Dedifferentiated amniotic fluid mesenchymal stem cell (primary cell): Measurements from ENCODE around the gene ZNF473.

ENCODE experiments used
- DNase-seq: peaks from one replicate; pipeline ENCODE4 v3.0.0-alpha.2; 2016; ENCODE audit errors: extremely low spot score

ZNF473 gene

GRCh38 chr19:50025794-50026549, at the start of gene ZNF473:
Gene ZNF473 (plus strand): TSS chr19:50026005. CDS start chr19:50031083, 5,078 bp downstream.
- peak; percentile 94 for DNase-seq

- DNase-seq, result no peak
These were observed 49.3 kb upstream of the ZNF473 start for GRCh38 chr19:49976496-49976895.

GRCh38 chr19:49977076-49977475, 48.7 kb upstream of the ZNF473 start:
- DNase-seq, result no peak

DNA sequence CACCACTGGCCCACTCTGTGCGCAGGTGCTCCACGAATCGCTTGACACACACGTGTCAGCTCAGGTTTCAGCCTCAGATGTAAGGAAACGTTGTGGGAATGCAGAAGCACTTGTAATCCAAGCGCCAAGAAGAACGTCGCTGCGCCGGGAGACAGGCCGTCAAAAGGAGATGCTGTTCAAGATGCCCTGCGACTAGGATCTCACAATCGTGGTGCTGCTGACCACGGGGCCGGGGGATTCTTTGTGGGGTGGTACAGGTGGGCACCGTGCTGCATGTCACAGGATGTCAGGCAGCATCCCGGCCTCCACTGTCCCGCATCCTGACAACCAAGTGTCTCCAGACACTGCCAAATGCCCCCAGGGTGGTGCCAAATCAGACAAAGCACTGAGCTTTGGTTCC, 47.9 kb upstream of the ZNF473 start:
- DNase-seq, result no peak

DNA sequence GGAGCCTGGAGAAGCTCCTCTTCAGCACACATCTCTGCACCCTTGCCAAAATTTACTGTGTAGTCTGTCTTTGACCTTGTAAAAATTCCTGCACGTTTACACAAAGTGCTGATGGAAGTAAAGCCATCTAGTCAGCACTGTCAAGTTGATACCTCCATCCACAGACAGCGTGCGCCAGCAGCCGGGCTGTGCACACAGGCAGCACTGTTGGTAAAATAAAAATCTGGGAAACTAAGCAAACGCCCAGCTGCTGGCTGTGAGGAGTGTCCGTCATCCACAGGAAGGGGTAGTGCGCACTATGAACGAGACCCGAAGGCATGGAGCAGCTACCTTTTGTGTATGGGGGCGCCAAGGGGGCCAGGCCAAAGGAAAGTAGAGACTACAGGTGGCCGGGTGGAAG, 47.5 kb upstream of the ZNF473 start:
- DNase-seq, result no peak

GRCh38 chr19:49981603-49982593, 43.9 kb upstream of the ZNF473 start:
- DNase-seq, result no peak

DNA sequence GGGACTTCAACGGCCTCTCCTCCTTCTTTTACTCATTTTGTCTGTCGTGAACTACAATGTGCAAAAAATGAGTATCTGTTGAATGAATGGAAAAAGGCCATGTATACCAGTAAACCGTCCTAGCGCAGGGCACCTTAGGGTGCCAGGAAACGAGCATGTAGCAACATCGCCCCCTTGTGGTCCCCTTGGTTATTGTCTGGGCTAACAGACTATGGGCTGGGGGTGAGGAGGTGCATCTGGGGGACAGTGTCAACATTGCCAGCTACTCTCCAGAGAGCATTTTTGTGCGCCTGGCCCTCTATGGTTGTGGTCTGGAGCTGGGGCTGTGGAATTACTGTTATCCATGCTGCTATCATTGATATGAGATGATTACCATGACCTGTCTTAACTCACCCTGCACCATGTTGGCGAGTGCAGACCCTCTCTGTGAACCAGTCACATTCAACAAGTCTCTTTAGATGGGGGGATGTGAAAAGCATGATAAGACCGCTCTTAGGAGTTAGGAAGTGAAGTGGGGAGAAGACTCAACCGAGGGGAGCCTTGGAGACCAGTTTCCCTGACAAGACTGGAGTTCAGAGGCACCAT, 42.1 kb upstream of the ZNF473 start:
- DNase-seq, result no peak

DNA sequence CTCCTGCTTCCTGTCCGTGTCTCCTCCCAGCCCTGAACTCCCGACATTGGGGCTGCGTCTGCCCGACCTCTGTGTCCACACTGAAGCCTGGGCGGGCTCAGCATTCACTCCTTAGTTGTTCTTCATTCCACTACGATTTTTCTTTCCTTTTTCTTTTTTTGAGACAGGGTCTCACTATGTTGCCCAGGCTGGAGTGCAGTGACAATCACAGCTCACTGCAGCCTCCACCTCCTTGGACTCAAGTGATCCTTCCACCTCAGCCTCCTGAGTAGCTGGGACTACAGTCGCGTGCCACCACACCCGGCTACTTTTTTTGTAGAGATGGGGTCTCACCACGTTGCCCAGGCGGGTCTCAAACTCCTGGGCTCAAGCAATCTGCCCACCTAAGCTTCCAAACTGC, 41.3 kb upstream of the ZNF473 start:
- no peak for DNase-seq

DNA sequence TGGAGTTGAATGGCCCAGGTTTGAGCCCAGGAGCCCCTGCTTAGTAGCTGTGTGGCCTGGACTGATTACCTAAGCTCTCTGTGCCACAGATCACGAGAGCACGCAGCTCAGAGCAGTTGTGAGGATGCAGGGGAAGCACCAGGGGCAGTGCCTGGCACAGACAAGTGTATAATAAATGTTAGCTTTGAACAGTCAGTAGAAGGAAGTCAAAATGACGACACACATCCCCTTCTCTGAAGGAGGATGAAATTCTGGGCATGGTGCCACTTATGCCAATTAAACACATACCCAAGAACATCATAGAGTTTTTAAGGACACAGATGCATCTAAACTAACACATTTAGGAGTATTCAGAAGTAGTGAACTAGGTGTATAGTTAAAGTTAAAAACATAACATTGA, 39.9 kb upstream of the ZNF473 start:
- no peak for DNase-seq

DNA sequence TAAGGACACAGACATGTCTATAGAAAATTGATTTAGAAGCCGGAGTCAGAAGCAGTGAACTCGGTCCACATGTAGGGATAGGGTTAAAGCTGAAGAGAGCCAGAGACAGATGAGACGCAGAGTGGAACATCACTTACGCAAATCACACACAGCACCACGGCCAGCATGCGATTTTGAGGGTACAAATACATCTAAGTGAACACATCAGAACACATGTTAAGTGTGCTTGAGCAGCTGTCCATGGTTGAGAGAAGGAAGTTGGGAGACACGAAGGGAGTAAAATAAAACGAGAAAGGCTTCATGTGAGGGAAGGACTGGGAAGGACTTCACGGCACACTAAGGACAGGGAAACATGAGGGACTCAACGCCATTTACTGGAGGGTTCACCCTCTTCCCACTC, 39.5 kb upstream of the ZNF473 start:
- DNase-seq, result no peak

DNA sequence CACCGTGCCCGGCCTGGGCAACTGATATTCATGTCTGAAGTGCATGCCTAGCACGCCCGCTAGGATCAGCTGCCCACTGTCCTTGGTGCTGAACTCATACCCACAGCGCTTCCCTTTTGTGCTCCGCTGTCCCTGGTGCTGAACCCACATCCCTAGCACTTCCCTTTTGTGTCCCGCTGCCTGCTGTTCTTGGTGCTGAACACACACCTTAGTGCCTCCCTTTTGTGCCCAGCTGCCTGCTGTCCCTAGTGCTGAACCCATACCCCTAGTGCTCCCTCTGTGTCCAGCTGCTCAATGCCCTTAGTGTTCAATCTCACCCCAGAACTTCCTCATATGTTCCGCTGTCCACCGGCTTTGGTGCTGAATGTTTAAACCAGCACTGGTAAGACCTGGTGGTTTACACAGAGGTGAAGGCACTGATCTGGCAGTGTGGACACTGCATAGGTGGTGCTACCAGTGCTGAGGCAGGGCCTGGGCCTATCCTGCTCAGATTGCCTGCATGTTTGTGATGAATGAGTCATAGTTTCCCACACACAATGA, 38.6 kb upstream of the ZNF473 start:
- DNase-seq, result peak; percentile 83

DNA sequence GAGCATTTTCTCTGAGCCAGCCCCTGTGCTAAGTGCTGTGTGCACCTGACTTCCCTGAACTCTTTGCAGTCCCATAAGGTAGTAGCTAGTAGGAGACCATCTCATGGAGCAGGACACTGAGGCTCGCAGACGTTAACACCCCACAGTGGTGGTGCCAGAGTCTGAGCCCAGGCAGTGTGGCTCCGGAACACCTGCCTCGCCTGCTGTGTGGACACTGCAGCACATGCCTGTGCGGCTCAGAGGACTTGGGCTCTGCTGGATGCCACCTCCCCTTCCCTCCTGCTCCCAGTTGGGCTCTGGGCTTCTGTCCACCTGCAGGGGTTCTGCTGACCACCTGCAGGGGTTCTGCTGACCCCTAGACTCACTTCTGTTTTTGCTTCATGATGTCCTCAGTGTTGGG, 37.8 kb upstream of the ZNF473 start:
- DNase-seq, result no peak

DNA sequence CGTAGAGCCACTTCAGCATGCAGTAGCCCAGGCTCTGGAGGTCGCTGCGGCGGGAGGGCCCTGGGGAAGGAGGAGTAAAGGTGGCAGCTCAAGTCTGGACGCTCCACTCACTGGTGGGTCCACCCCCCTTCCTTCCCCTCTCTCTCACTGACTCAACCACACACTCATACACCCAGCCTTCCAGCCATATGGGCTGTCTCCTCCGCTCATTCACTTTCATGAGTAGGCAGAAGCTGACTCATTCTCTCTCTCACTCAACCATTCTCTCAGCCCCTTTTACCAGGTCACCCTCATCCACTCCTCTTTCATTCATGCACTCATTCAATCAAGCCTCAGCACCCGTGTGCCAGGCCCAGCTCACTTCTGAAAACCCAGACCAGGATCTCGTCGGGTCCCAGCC, 37.4 kb upstream of the ZNF473 start:
- DNase-seq, result no peak

GRCh38 chr19:49997709-49998108, 28.1 kb upstream of the ZNF473 start:
- DNase-seq, result no peak

DNA sequence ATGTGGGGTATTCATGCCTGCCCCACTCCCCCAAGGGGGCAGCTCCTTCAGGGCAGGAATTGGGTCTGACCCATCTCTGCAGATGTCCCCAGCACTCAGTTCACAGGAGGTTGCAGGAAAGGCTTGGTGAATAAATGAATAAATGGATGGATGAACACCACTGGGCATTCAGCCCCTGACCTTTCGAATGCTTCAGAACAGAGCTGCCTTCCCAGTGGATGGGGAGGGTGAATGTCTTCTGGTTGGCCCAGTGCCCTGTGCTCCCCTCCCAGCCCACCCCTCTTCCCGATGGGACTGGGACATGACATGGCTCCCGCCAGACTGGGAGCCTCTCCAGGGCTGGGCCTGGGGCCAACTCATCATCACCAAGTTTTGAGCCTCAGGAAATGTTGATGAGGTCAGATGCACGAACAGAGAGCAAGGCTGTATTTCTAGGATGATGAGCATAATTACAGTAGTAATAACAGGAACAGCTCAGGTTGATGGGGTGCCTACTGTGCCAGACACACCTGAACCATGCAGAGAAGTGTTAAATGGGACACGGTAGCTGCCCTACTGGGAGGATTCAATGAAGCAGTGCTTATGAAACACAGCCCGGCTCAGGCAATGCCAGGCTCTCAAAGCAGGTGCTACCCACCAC, 26.3 kb upstream of the ZNF473 start:
- no peak for DNase-seq

- no peak for DNase-seq
These were observed 25.6 kb upstream of the ZNF473 start for GRCh38 chr19:50000038-50000840.

DNA sequence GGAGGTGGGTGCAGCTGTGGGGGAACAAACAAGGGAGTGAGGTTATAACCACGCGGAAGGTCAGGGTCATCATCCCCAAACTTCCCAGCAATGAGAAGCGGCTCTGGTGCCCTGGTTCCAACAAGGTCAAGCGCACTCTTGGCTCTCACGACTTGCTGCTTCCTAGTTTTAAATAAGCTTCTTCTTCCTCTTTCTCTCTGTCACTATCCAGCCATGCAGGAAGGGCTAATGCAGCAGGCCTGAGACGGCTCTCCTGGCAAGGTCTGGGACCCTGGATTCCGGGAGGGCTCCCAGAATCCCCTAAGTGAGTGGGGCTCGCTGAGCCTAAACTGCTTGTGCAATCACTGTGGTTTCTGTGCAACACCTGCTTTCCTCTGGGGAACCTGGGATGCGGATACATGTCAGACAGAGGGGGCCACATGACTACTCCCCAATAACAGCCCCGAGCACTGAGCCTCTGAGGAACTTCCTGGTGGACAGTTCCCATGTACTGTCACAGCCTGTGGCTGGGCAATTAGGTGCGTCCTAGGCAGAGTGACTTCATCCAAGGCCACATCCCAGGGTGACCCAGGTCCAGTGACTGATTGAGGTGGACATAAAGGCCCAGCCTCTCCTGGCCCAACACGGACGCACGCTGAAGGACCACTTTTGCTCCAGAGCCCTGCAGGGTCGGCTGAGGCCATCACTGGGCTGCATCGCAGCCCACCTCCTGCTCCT, 24.8 kb upstream of the ZNF473 start:
- DNase-seq, result no peak

DNA sequence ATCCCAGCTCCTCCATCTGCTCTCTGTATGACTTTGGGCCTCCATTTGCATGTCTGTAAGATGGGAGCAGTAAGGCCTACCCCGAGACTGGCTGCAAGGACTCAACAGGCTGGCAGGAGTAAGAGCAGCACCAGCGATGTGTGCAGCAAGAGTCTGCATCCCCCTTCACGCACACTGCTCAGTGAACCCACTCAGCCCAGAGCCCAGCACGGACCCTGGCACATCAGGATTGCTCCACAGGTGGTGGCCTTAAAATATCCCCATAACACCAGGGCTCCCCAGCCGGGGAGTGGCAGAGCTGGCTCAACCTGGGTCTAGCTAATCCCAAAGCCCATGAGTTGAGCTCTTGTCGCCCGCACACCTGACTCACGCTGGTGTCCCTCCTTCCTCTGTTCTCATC, 24.0 kb upstream of the ZNF473 start:
- no peak for DNase-seq

GRCh38 chr19:50002386-50002960, 23.3 kb upstream of the ZNF473 start:
- DNase-seq, result no peak

GRCh38 chr19:50003254-50003788, 22.5 kb upstream of the ZNF473 start:
- DNase-seq, result no peak
